ENCODE measurements around the gene TMEM63A.

TMEM63A gene

GRCh38 chr1:225918280-225918679 lies 36.1 kb upstream of the TMEM63A start:
- Mint-ChIP-seq H3K27ac (no peak overlapping the region), H3K4me3 (no peak overlapping the region), H3K4me1 (peaks cover 25% of the 10 kb centered on the region), H3K9me3 (no peaks in the 10 kb centered on the region), H3K27me3 (ENCODE audit: low read depth, poor library complexity) (peaks cover 7% of the 10 kb centered on the region), H3K36me3 (ENCODE audit: low read depth) (peaks cover 33% of the 10 kb centered on the region)
- DNase-seq: no peak
- TF ChIP-seq CTCF (IDR thresholded peaks at IDR 0.05): no peak

GRCh38 chr1:225917536-225917935 lies 35.4 kb upstream of the TMEM63A start:
- Mint-ChIP-seq H3K27ac (peak overlapping the region; percentile 49), H3K27me3 (ENCODE audit: low read depth, poor library complexity) (peaks cover 13% of the 10 kb centered on the region), H3K9me3 (no peaks in the 10 kb centered on the region), H3K36me3 (ENCODE audit: low read depth) (peaks cover 37% of the 10 kb centered on the region), H3K4me3 (no peak overlapping the region), H3K4me1 (peaks cover 18% of the 10 kb centered on the region)
- no peak for DNase-seq
- TF ChIP-seq CTCF (IDR thresholded peaks at IDR 0.05): no peak

GRCh38 chr1:225917101-225917500 lies 34.9 kb upstream of the TMEM63A start:
- no peak for DNase-seq
- Mint-ChIP-seq H3K4me1 (peaks cover 15% of the 10 kb centered on the region), H3K4me3 (no peak overlapping the region), H3K9me3 (no peaks in the 10 kb centered on the region), H3K27me3 (ENCODE audit: low read depth, poor library complexity) (peaks cover 16% of the 10 kb centered on the region), H3K36me3 (ENCODE audit: low read depth) (peaks cover 39% of the 10 kb centered on the region), H3K27ac (no peak overlapping the region)
- TF ChIP-seq CTCF (IDR thresholded peaks at IDR 0.05): no peak

GRCh38 chr1:225915538-225915991 lies 33.4 kb upstream of the TMEM63A start:
- no peak overlapping the region for H3K27ac Mint-ChIP-seq
- peaks cover 21% of the 10 kb centered on the region for H3K27me3 Mint-ChIP-seq (ENCODE audit: low read depth, poor library complexity)
- no peak for DNase-seq
- peaks cover 39% of the 10 kb centered on the region for H3K36me3 Mint-ChIP-seq (ENCODE audit: low read depth)
- no peak for TF ChIP-seq CTCF (IDR thresholded peaks at IDR 0.05)
- H3K9me3 Mint-ChIP-seq: no peaks in the 10 kb centered on the region
- H3K4me3 Mint-ChIP-seq: no peak overlapping the region
- H3K4me1 Mint-ChIP-seq: peaks cover 15% of the 10 kb centered on the region

GRCh38 chr1:225914947-225915346 lies 32.8 kb upstream of the TMEM63A start:
- H3K4me3 Mint-ChIP-seq: no peak overlapping the region
- H3K36me3 Mint-ChIP-seq (ENCODE audit: low read depth): peaks cover 33% of the 10 kb centered on the region
- no peak for DNase-seq
- peaks cover 15% of the 10 kb centered on the region for H3K4me1 Mint-ChIP-seq
- no peak for TF ChIP-seq CTCF (IDR thresholded peaks at IDR 0.05)
- no peak overlapping the region for H3K27ac Mint-ChIP-seq
- peaks cover 21% of the 10 kb centered on the region for H3K27me3 Mint-ChIP-seq (ENCODE audit: low read depth, poor library complexity)
- H3K9me3 Mint-ChIP-seq: no peaks in the 10 kb centered on the region

- no peak overlapping the region for H3K4me3 Mint-ChIP-seq
- H3K36me3 Mint-ChIP-seq (ENCODE audit: low read depth): peaks cover 27% of the 10 kb centered on the region
- TF ChIP-seq CTCF (IDR thresholded peaks at IDR 0.05): no peak
- no peak overlapping the region for H3K27ac Mint-ChIP-seq
- H3K27me3 Mint-ChIP-seq (ENCODE audit: low read depth, poor library complexity): peaks cover 21% of the 10 kb centered on the region
- no peaks in the 10 kb centered on the region for H3K9me3 Mint-ChIP-seq
- H3K4me1 Mint-ChIP-seq: peaks cover 15% of the 10 kb centered on the region
- no peak for DNase-seq
These were observed 32.2 kb upstream of the TMEM63A start for GRCh38 chr1:225914391-225914790.
